ENCODE data around the gene ADK. TPM values are rescaled to one million over a fixed set of nuclear protein-coding genes. Genes with fewer than 3 reads are reported as not detected.

Gene ADK
- total RNA-seq, 1 donor from 2014 or later, result 47.4 TPM

- no peaks in the 10 kb centered on the region for H3K9me3 Mint-ChIP-seq
- peaks cover 17% of the 10 kb centered on the region for H3K4me1 Mint-ChIP-seq (ENCODE audit: low read depth)
- no peak overlapping the region for H3K27ac Mint-ChIP-seq
- H3K27me3 Mint-ChIP-seq (ENCODE audit: insufficient read depth), result no peaks in the 10 kb centered on the region
- no peak overlapping the region for H3K4me3 Mint-ChIP-seq
- H3K36me3 Mint-ChIP-seq (ENCODE audit: low read depth), result no peaks in the 10 kb centered on the region
- intact Hi-C loops (cut with micrococcal nuclease), result loop anchor here (1.0 kb wide), 2 partner anchors 83 to 348 kb away; partner anchors contain the start of gene ADK
- no peak for DNase-seq (ENCODE audit: low spot score)
Observed at GRCh38 chr10:74234569-74234968, 83.5 kb downstream of the ADK start.

GRCh38 chr10:74238031-74238431 is 87.0 kb downstream of the ADK start:
- H3K27me3 Mint-ChIP-seq (ENCODE audit: insufficient read depth), result no peaks in the 10 kb centered on the region
- intact Hi-C loops (cut with micrococcal nuclease), result no loop called here
- no peak for DNase-seq (ENCODE audit: low spot score)
- H3K4me1 Mint-ChIP-seq (ENCODE audit: low read depth), result peaks cover 14% of the 10 kb centered on the region
- peaks cover 2% of the 10 kb centered on the region for H3K36me3 Mint-ChIP-seq (ENCODE audit: low read depth)
- no peak overlapping the region for H3K27ac Mint-ChIP-seq
- no peak overlapping the region for H3K4me3 Mint-ChIP-seq
- no peaks in the 10 kb centered on the region for H3K9me3 Mint-ChIP-seq

GRCh38 chr10:74238516-74238915 is 87.5 kb downstream of the ADK start:
- H3K27me3 Mint-ChIP-seq (ENCODE audit: insufficient read depth), result no peaks in the 10 kb centered on the region
- no peak overlapping the region for H3K27ac Mint-ChIP-seq
- peaks cover 9% of the 10 kb centered on the region for H3K4me1 Mint-ChIP-seq (ENCODE audit: low read depth)
- intact Hi-C loops (cut with micrococcal nuclease), result no loop called here
- H3K36me3 Mint-ChIP-seq (ENCODE audit: low read depth), result peaks cover 2% of the 10 kb centered on the region
- H3K9me3 Mint-ChIP-seq, result no peaks in the 10 kb centered on the region
- no peak overlapping the region for H3K4me3 Mint-ChIP-seq
- no peak for DNase-seq (ENCODE audit: low spot score)

GRCh38 chr10:74243067-74243466 is 92.0 kb downstream of the ADK start:
- peaks cover 2% of the 10 kb centered on the region for H3K36me3 Mint-ChIP-seq (ENCODE audit: low read depth)
- H3K4me3 Mint-ChIP-seq, result no peak overlapping the region
- intact Hi-C loops (cut with micrococcal nuclease), result loop anchor here (5.0 kb wide), 1 partner anchor 994 kb away; the partner anchor contains the start of gene COMTD1
- no peak for DNase-seq (ENCODE audit: low spot score)
- no peaks in the 10 kb centered on the region for H3K27me3 Mint-ChIP-seq (ENCODE audit: insufficient read depth)
- no peaks in the 10 kb centered on the region for H3K9me3 Mint-ChIP-seq
- no peaks in the 10 kb centered on the region for H3K4me1 Mint-ChIP-seq (ENCODE audit: low read depth)
- H3K27ac Mint-ChIP-seq, result no peak overlapping the region

GRCh38 chr10:74244097-74244685 is 93.2 kb downstream of the ADK start:
- Mint-ChIP-seq H3K27me3 (ENCODE audit: insufficient read depth) (no peaks in the 10 kb centered on the region), H3K9me3 (no peaks in the 10 kb centered on the region)

GRCh38 chr10:74244807-74245206 is 93.8 kb downstream of the ADK start:
- Mint-ChIP-seq H3K4me1 (ENCODE audit: low read depth) (no peaks in the 10 kb centered on the region), H3K27ac (no peak overlapping the region), H3K36me3 (ENCODE audit: low read depth) (peaks cover 2% of the 10 kb centered on the region), H3K4me3 (no peak overlapping the region), H3K27me3 (ENCODE audit: insufficient read depth) (no peaks in the 10 kb centered on the region), H3K9me3 (no peaks in the 10 kb centered on the region)
- intact Hi-C loops (cut with micrococcal nuclease), result loop anchor here (1.0 to 5.0 kb wide), 3 partner anchors 777 to 992 kb away; partner anchors contain the start of gene COMTD1
- DNase-seq (ENCODE audit: low spot score), result no peak

More at GRCh38 chr10:74244097-74244685, 93.2 kb downstream of the ADK start:
- Mint-ChIP-seq H3K4me3 (no peak overlapping the region), H3K4me1 (ENCODE audit: low read depth) (no peaks in the 10 kb centered on the region), H3K27ac (no peak overlapping the region), H3K36me3 (ENCODE audit: low read depth) (peaks cover 2% of the 10 kb centered on the region)
- no peak for DNase-seq (ENCODE audit: low spot score)
- intact Hi-C loops (cut with micrococcal nuclease), result loop anchor here (1.0 to 5.0 kb wide), 3 partner anchors 778 to 993 kb away; partner anchors contain the start of gene COMTD1

GRCh38 chr10:74246495-74246894 is 95.5 kb downstream of the ADK start:
- H3K9me3 Mint-ChIP-seq, result no peaks in the 10 kb centered on the region

GRCh38 chr10:74249865-74250264 is 98.8 kb downstream of the ADK start:
- Mint-ChIP-seq H3K4me3 (no peak overlapping the region), H3K4me1 (ENCODE audit: low read depth) (no peaks in the 10 kb centered on the region), H3K27me3 (ENCODE audit: insufficient read depth) (no peaks in the 10 kb centered on the region), H3K36me3 (ENCODE audit: low read depth) (no peaks in the 10 kb centered on the region), H3K27ac (no peak overlapping the region), H3K9me3 (no peaks in the 10 kb centered on the region)
- intact Hi-C loops (cut with micrococcal nuclease), result no loop called here
- no peak for DNase-seq (ENCODE audit: low spot score)

More at GRCh38 chr10:74246495-74246894, 95.5 kb downstream of the ADK start:
- Mint-ChIP-seq H3K36me3 (ENCODE audit: low read depth) (peaks cover 2% of the 10 kb centered on the region), H3K4me3 (no peak overlapping the region), H3K27ac (no peak overlapping the region), H3K27me3 (ENCODE audit: insufficient read depth) (no peaks in the 10 kb centered on the region), H3K4me1 (ENCODE audit: low read depth) (no peaks in the 10 kb centered on the region)
- no peak for DNase-seq (ENCODE audit: low spot score)
- intact Hi-C loops (cut with micrococcal nuclease), result no loop called here

GRCh38 chr10:74255214-74255613 is 104.2 kb downstream of the ADK start:
- intact Hi-C loops (cut with micrococcal nuclease), result no loop called here
- Mint-ChIP-seq H3K4me1 (ENCODE audit: low read depth) (peaks cover 6% of the 10 kb centered on the region), H3K9me3 (no peaks in the 10 kb centered on the region), H3K27me3 (ENCODE audit: insufficient read depth) (no peaks in the 10 kb centered on the region), H3K4me3 (no peak overlapping the region), H3K36me3 (ENCODE audit: low read depth) (peaks cover 3% of the 10 kb centered on the region), H3K27ac (no peak overlapping the region)
- no peak for DNase-seq (ENCODE audit: low spot score)

- intact Hi-C loops (cut with micrococcal nuclease), result no loop called here
- Mint-ChIP-seq H3K4me1 (ENCODE audit: low read depth) (peaks cover 7% of the 10 kb centered on the region), H3K36me3 (ENCODE audit: low read depth) (peaks cover 3% of the 10 kb centered on the region), H3K27ac (no peak overlapping the region), H3K4me3 (no peak overlapping the region), H3K27me3 (ENCODE audit: insufficient read depth) (no peaks in the 10 kb centered on the region), H3K9me3 (no peaks in the 10 kb centered on the region)
- DNase-seq (ENCODE audit: low spot score), result no peak
Observed at GRCh38 chr10:74255888-74256357, 104.9 kb downstream of the ADK start.

GRCh38 chr10:74262856-74263255 is 111.8 kb downstream of the ADK start:
- intact Hi-C loops (cut with micrococcal nuclease), result loop anchor here (10.0 kb wide), 1 partner anchor 632 kb away; no protein-coding TSS in a partner anchor
- DNase-seq (ENCODE audit: low spot score), result no peak
- Mint-ChIP-seq H3K4me1 (ENCODE audit: low read depth) (peaks cover 13% of the 10 kb centered on the region), H3K27ac (no peak overlapping the region), H3K4me3 (no peak overlapping the region), H3K36me3 (ENCODE audit: low read depth) (peaks cover 3% of the 10 kb centered on the region), H3K27me3 (ENCODE audit: insufficient read depth) (no peaks in the 10 kb centered on the region), H3K9me3 (no peaks in the 10 kb centered on the region)

- H3K27me3 Mint-ChIP-seq (ENCODE audit: insufficient read depth), result no peaks in the 10 kb centered on the region
- H3K4me3 Mint-ChIP-seq, result no peak overlapping the region
- H3K27ac Mint-ChIP-seq, result no peak overlapping the region
- intact Hi-C loops (cut with micrococcal nuclease), result loop anchor here (10.0 kb wide), 1 partner anchor 631 kb away; no protein-coding TSS in a partner anchor
- DNase-seq (ENCODE audit: low spot score), result no peak
- H3K36me3 Mint-ChIP-seq (ENCODE audit: low read depth), result peaks cover 3% of the 10 kb centered on the region
- H3K4me1 Mint-ChIP-seq (ENCODE audit: low read depth), result peaks cover 13% of the 10 kb centered on the region
- H3K9me3 Mint-ChIP-seq, result no peaks in the 10 kb centered on the region
Observed at GRCh38 chr10:74263996-74264395, 113.0 kb downstream of the ADK start.

GRCh38 chr10:74272288-74272687 is 121.3 kb downstream of the ADK start:
- no peak for DNase-seq (ENCODE audit: low spot score)
- H3K4me1 Mint-ChIP-seq (ENCODE audit: low read depth), result no peaks in the 10 kb centered on the region

More at GRCh38 chr10:74272288-74272687, 121.3 kb downstream of the ADK start:
- Mint-ChIP-seq H3K36me3 (ENCODE audit: low read depth) (no peaks in the 10 kb centered on the region), H3K27ac (no peak overlapping the region), H3K27me3 (ENCODE audit: insufficient read depth) (no peaks in the 10 kb centered on the region), H3K4me3 (no peak overlapping the region), H3K9me3 (no peaks in the 10 kb centered on the region)
- intact Hi-C loops (cut with micrococcal nuclease), result no loop called here

Data from activated T-helper 1 cell treated with anti-CD3 and anti-CD28 coated beads, Interleukin-12 subunit alpha, Interleukin-12 subunit beta, Interleukin-2, Interleukin-4 antibody, amounts not matched to agents 30 ng/mL and 10 ng/mL and 1 ng/mL, durations not matched to agents 14 hours and 24 hours and 36 hours (primary cell).